SK-N-SH treated with all-trans-retinoic acid at 6 μM for 48 hours (cell line): ENCODE results near the gene TUFT1.

ENCODE experiments used
- BACH2 ChIP-seq: fragments of 250-450 bp; sonication (Bioruptor Pico); IDR thresholded peaks from 2 replicates; pipeline ENCODE4 v1.9.0; 2021; ENCODE audit warnings: mild to moderate bottlenecking, borderline replicate concordance
- CREB5 ChIP-seq: fragments of 250-450 bp; sonication (Bioruptor Pico); IDR thresholded peaks from 2 replicates; pipeline ENCODE4 v1.5.1; 2020; ENCODE audit warnings: low read depth, mild to moderate bottlenecking, moderate library complexity
- CSDC2 ChIP-seq: fragments of 250-450 bp; sonication (Bioruptor Pico); IDR thresholded peaks from 2 replicates; pipeline ENCODE4 v1.5.0; 2020; ENCODE audit warnings: mild to moderate bottlenecking, moderate library complexity
- OSR1 ChIP-seq: fragments of 250-450 bp; sonication (Bioruptor Pico); IDR thresholded peaks from 2 replicates; pipeline ENCODE4 v1.8.0; 2022; ENCODE audit warnings: moderate library complexity, mild to moderate bottlenecking, inconsistent platforms
- PPARA ChIP-seq: fragments of 250-450 bp; sonication (Bioruptor Pico); IDR thresholded peaks from 2 replicates; pipeline ENCODE4 v1.5.0; 2020; ENCODE audit warnings: mild to moderate bottlenecking, borderline replicate concordance
- RARB ChIP-seq: fragments of 250-450 bp; sonication (Bioruptor Pico); IDR thresholded peaks from 2 replicates; pipeline ENCODE4 v1.8.0; 2021; ENCODE audit warnings: mild to moderate bottlenecking, moderate library complexity
- SNAI2 ChIP-seq: fragments of 250-450 bp; sonication (Bioruptor Pico); IDR thresholded peaks from 2 replicates; pipeline ENCODE4 v1.5.0; 2020; ENCODE audit warnings: mild to moderate bottlenecking, moderate library complexity
- TOX ChIP-seq: fragments of 250-450 bp; sonication (Bioruptor Pico); IDR thresholded peaks from 2 replicates; pipeline ENCODE4 v1.8.0; 2021; ENCODE audit warnings: mild to moderate bottlenecking, moderate library complexity, borderline replicate concordance
- ZNF565 ChIP-seq: fragments of 450-650 bp; formaldehyde crosslinking; conservative IDR thresholded peaks from 2 replicates; pipeline ENCODE4 v1.5.0; 2020; ENCODE audit warnings: low read depth, mild to moderate bottlenecking, moderate library complexity
- ZNF8 ChIP-seq: fragments of 450-650 bp; formaldehyde crosslinking; IDR thresholded peaks from 2 replicates; pipeline ENCODE4 v1.5.0; 2020; ENCODE audit warnings: mild to moderate bottlenecking, moderate library complexity
- TF ChIP-seq, protein P1 (sequence below): fragments of 250-450 bp; sonication (Bioruptor Pico); IDR thresholded peaks from 2 replicates; pipeline ENCODE4 v1.5.1; 2021; ENCODE audit warnings: mild to moderate bottlenecking, moderate library complexity
- TF ChIP-seq, protein P2 (sequence below): fragments of 250-450 bp; sonication (Bioruptor Pico); IDR thresholded peaks from 2 replicates; pipeline ENCODE4 v1.8.0; 2020; ENCODE audit warnings: mild to moderate bottlenecking, moderate library complexity, borderline replicate concordance

DNA sequence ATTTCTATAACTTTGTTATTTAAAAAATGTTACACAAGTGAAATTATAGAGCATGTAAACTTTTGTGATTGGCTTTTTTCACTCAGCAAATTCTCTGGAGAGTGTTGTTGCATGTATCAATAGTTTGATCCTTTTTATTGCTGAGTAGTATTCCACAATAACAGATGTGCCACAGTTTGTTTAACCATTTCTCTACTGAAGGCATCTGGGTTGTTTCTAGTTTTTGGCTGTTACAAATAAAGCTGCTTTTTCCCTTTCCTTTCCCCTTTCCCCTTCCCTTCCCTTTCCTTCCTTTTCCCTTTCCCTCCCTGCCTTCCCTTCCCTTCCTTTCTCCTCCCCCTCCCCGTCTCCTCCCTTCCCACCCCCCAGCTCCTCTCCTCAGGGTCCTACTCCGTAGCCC lies 15.9 kb downstream of the TUFT1 start:
- TF ChIP-seq ZNF8 (CRISPR knock-in tag) (peak; percentile 69), ZNF565 (CRISPR knock-in tag) (no peak), CSDC2 (CRISPR knock-in tag) (no peak), BACH2 (no peak), SNAI2 (no peak), RARB (CRISPR knock-in tag) (no peak), CREB5 (CRISPR knock-in tag) (no peak), TOX (CRISPR knock-in tag) (no peak), PPARA (CRISPR knock-in tag) (no peak), OSR1 (CRISPR knock-in tag) (no peak)
- TF ChIP-seq, protein P1, sequence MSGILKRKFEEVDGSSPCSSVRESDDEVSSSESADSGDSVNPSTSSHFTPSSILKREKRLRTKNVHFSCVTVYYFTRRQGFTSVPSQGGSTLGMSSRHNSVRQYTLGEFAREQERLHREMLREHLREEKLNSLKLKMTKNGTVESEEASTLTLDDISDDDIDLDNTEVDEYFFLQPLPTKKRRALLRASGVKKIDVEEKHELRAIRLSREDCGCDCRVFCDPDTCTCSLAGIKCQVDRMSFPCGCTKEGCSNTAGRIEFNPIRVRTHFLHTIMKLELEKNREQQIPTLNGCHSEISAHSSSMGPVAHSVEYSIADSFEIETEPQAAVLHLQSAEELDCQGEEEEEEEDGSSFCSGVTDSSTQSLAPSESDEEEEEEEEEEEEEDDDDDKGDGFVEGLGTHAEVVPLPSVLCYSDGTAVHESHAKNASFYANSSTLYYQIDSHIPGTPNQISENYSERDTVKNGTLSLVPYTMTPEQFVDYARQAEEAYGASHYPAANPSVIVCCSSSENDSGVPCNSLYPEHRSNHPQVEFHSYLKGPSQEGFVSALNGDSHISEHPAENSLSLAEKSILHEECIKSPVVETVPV (CRISPR knock-in tag) = no peak
- TF ChIP-seq, protein P2, sequence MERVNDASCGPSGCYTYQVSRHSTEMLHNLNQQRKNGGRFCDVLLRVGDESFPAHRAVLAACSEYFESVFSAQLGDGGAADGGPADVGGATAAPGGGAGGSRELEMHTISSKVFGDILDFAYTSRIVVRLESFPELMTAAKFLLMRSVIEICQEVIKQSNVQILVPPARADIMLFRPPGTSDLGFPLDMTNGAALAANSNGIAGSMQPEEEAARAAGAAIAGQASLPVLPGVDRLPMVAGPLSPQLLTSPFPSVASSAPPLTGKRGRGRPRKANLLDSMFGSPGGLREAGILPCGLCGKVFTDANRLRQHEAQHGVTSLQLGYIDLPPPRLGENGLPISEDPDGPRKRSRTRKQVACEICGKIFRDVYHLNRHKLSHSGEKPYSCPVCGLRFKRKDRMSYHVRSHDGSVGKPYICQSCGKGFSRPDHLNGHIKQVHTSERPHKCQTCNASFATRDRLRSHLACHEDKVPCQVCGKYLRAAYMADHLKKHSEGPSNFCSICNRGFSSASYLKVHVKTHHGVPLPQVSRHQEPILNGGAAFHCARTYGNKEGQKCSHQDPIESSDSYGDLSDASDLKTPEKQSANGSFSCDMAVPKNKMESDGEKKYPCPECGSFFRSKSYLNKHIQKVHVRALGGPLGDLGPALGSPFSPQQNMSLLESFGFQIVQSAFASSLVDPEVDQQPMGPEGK (CRISPR knock-in tag) = no peak
